NCI-H82 (cell line): ENCODE measurements around the gene RAP1A.

ENCODE experiments used
- DNase-seq: peaks from one replicate; lab custom pipeline; 2025; lab: John Stamatoyannopoulos, UW

Gene RAP1A

GRCh38 chr1:111719674-111720132, 100.1 kb downstream of the RAP1A start:
- peak; percentile 26 for DNase-seq

- DNase-seq, result no peak
These were observed 100.8 kb downstream of the RAP1A start for GRCh38 chr1:111720274-111720976.

GRCh38 chr1:111720977-111721786, 101.6 kb downstream of the RAP1A start:
- no peak for DNase-seq

GRCh38 chr1:111723091-111723806, 103.7 kb downstream of the RAP1A start:
- DNase-seq, result no peak

- no peak for DNase-seq
These were observed 104.3 kb downstream of the RAP1A start for GRCh38 chr1:111723871-111724270.

GRCh38 chr1:111725192-111725591, 105.6 kb downstream of the RAP1A start:
- peak; percentile 72 for DNase-seq

- DNase-seq, result no peak
These were observed 107.5 kb downstream of the RAP1A start for GRCh38 chr1:111727056-111727455.

GRCh38 chr1:111729271-111729921, 109.8 kb downstream of the RAP1A start:
- DNase-seq, result peak; percentile 95

- peak; percentile 47 for DNase-seq
These were observed 110.5 kb downstream of the RAP1A start for GRCh38 chr1:111729946-111730681.

- DNase-seq, result no peak
These were observed 111.1 kb downstream of the RAP1A start for GRCh38 chr1:111730706-111731105.

- DNase-seq, result no peak
These were observed 112.4 kb downstream of the RAP1A start for GRCh38 chr1:111731956-111732355.

- no peak for DNase-seq
These were observed 113.1 kb downstream of the RAP1A start for GRCh38 chr1:111732718-111733117.

GRCh38 chr1:111733183-111733991, 113.8 kb downstream of the RAP1A start:
- no peak for DNase-seq

GRCh38 chr1:111733992-111734341, 114.4 kb downstream of the RAP1A start:
- DNase-seq, result no peak

- no peak for DNase-seq
These were observed 114.8 kb downstream of the RAP1A start for GRCh38 chr1:111734426-111734825.

- DNase-seq, result no peak
These were observed 115.3 kb downstream of the RAP1A start for GRCh38 chr1:111734856-111735255.

GRCh38 chr1:111735321-111735720, 115.7 kb downstream of the RAP1A start:
- no peak for DNase-seq

- peak; percentile 83 for DNase-seq
These were observed 116.4 kb downstream of the RAP1A start for GRCh38 chr1:111735858-111736544.

GRCh38 chr1:111736548-111737215, 117.1 kb downstream of the RAP1A start:
- peak; percentile 35 for DNase-seq
